Measurements from ENCODE around the gene PEX16. TPM values are rescaled to one million over a fixed set of nuclear protein-coding genes. Genes with fewer than 3 reads are reported as not detected.
A peak's percentile ranks its signal among the peaks of the same experiment; 100 is the strongest.

PEX16 gene
- total and polyA plus RNA-seq, 9 of the 15 experiments (the other 6 are each of a cell fraction or from before 2014, with no cell fraction given), result 1.5 to 43.9 (median 14.6) TPM

DNA sequence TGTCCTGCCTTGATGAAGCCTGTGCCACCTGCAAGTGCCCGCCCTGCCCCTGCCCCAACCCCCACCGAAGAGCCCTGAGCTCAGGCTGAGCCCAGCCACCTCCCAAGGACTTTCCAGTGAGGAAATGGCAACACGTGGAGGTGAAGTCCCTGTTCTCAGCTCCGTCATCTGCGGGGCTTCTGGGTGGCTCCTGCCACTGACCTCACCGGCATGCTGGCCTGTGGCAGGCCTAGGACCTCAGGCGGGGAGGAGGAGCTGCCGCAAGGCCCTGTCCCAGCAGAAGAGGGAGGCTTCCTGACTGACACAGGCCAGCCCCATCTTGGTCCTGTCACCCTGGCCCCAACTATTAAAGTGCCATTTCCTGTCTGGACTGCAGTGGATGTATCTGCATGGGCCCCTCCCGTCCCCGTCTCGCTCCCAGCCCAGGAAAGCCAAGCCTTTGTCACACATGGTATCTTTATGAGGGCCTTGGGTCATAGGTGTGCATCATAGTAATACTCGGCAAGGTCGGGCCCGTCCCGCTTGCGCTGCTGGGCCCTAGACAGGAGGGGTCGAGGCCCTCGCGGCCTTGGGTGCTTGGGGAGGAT is 11.5 kb downstream of the PEX16 start:
- CTCF ChIA-PET (ENCODE audit: low intra/inter-chr PET ratio), result no interaction called here
- H3K9me1 ChIP-seq (ENCODE audit: control insufficient read depth, insufficient read depth, low read length), result peaks cover 6% of the 10 kb centered on the region
- no peak overlapping the region for H3K4me2 ChIP-seq (ENCODE audit: insufficient read depth, low read length)
- intact Hi-C loops (cut with micrococcal nuclease), result no loop called here
- peaks cover 12% of the 10 kb centered on the region; the same call in 1 of the 3 replicates for H3K36me3 ChIP-seq (ENCODE audit: control insufficient read depth, insufficient read depth, low read length)
- BruUV-seq (replicated peaks), result no TSS peak
- H3K27me3 ChIP-seq (ENCODE audit: control insufficient read depth in 2 of 2, insufficient read depth in 2 of 2, low read length in 2 of 2), result no peaks in the 10 kb centered on the region
- no peak overlapping the region for H2AFZ ChIP-seq (ENCODE audit: low read depth, low read length)
- no peak overlapping the region for H3K27ac ChIP-seq (ENCODE audit: extremely low read depth, low read depth, low read length)
- 64% methylated on average over 18 of the region's 19 CpGs for WGBS (ENCODE audit: insufficient coverage, low coverage, missing lambda C conversion rate)
- no peak overlapping the region for H3K4me3 ChIP-seq
- DNase-seq (ENCODE audit: extremely low read depth in 1 of 4, low spot score in 3 of 4), result peak in 2 of 4 experiments; percentile 41 to 53
- in situ Hi-C loops (cut with MboI), result no loop called here
- no peaks in the 10 kb centered on the region for H3K79me2 ChIP-seq (ENCODE audit: control insufficient read depth, insufficient read depth, low read length)
- ATAC-seq, result peak; percentile 50
- no peaks in the 10 kb centered on the region for H3K9me3 ChIP-seq (replicated peaks; ENCODE audit: control insufficient read depth, insufficient read depth, low read depth, low read length)
- POLR2A ChIA-PET, result interaction anchor here (0.6 to 0.7 kb wide), 2 partner anchors 14 to 23 kb away, joined by 3 to 4 read pairs; no protein-coding TSS in a partner anchor
- peak overlapping the region in 1 of 2 experiments; percentile 70; a peak in 1 of 4 replicates for H3K9ac ChIP-seq (ENCODE audit: insufficient read depth in 1 of 2, low read depth in 2 of 2, low read length in 2 of 2)
- peak; percentile 42 for FAIRE-seq
- peaks cover 8 to 71% of the 10 kb centered on the region in 2 experiments; a peak in 4 of 5 replicates for H3K4me1 ChIP-seq (replicated peaks in 1 of 2; ENCODE audit: control insufficient read depth in 2 of 2, insufficient read depth in 2 of 2, low read length in 2 of 2)
- 0 out of 2 replicates have a peak, but pooled peaks cover 3% of the 10 kb centered on the region for H4K20me1 ChIP-seq (replicated peaks; ENCODE audit: control insufficient read depth, insufficient read depth, low read length)
- TF ChIP-seq KDM2B (CRISPR knock-in tag; IDR thresholded peaks at IDR 0.05) (no peak), RBM34 (IDR thresholded peaks at IDR 0.05; ENCODE audit: borderline replicate concordance, insufficient read depth, low read length) (no peak), HCFC1 (IDR thresholded peaks at IDR 0.05; ENCODE audit: low read depth, low read length) (no peak), RBM14 (IDR thresholded peaks at IDR 0.05; ENCODE audit: borderline replicate concordance, insufficient read depth, low read depth, low read length) (no peak), KAT2B (IDR thresholded peaks at IDR 0.05; ENCODE audit: low read depth, low read length) (no peak), SP2 (IDR thresholded peaks at IDR 0.05; ENCODE audit: extremely low read depth, low read depth, low read length, poor library complexity, severe bottlenecking) (no peak), TBL1XR1 (IDR thresholded peaks at IDR 0.05; ENCODE audit: low read length in 2 of 2) (no peak), HLTF (IDR thresholded peaks at IDR 0.05) (no peak), HMG20B (CRISPR knock-in tag; IDR thresholded peaks at IDR 0.05) (no peak), GATAD2B (IDR thresholded peaks at IDR 0.05; ENCODE audit: borderline replicate concordance) (no peak), ZNF444 (CRISPR knock-in tag; IDR thresholded peaks at IDR 0.05) (no peak), TCF3 (CRISPR knock-in tag; IDR thresholded peaks at IDR 0.05) (no peak), SIN3A (IDR thresholded peaks at IDR 0.05; ENCODE audit: borderline replicate concordance in 2 of 2, control insufficient read depth in 1 of 2, low read depth in 2 of 2, low read length in 2 of 2) (no peak), CCAR2 (IDR thresholded peaks at IDR 0.05; ENCODE audit: low read depth, low read length) (no peak), CHD1 (IDR thresholded peaks at IDR 0.05; ENCODE audit: low read length) (no peak), XRCC4 (IDR thresholded peaks at IDR 0.05; ENCODE audit: extremely low read depth, insufficient read depth, insufficient read length) (no peak), ZC3H4 (CRISPR knock-in tag; IDR thresholded peaks at IDR 0.05; ENCODE audit: borderline replicate concordance) (no peak), SAFB (IDR thresholded peaks at IDR 0.05; ENCODE audit: borderline replicate concordance, low read depth, low read length) (no peak)
- TF ChIP-seq, protein P1, sequence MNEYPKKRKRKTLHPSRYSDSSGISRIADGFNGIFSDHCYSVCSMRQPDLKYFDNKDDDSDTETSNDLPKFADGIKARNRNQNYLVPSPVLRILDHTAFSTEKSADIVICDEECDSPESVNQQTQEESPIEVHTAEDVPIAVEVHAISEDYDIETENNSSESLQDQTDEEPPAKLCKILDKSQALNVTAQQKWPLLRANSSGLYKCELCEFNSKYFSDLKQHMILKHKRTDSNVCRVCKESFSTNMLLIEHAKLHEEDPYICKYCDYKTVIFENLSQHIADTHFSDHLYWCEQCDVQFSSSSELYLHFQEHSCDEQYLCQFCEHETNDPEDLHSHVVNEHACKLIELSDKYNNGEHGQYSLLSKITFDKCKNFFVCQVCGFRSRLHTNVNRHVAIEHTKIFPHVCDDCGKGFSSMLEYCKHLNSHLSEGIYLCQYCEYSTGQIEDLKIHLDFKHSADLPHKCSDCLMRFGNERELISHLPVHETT (CRISPR knock-in tag; conservative IDR thresholded peaks at IDR 0.05 in 1 of 2, IDR thresholded peaks at IDR 0.05 in 1 of 2), result no peak
- TF ChIP-seq, protein P2, sequence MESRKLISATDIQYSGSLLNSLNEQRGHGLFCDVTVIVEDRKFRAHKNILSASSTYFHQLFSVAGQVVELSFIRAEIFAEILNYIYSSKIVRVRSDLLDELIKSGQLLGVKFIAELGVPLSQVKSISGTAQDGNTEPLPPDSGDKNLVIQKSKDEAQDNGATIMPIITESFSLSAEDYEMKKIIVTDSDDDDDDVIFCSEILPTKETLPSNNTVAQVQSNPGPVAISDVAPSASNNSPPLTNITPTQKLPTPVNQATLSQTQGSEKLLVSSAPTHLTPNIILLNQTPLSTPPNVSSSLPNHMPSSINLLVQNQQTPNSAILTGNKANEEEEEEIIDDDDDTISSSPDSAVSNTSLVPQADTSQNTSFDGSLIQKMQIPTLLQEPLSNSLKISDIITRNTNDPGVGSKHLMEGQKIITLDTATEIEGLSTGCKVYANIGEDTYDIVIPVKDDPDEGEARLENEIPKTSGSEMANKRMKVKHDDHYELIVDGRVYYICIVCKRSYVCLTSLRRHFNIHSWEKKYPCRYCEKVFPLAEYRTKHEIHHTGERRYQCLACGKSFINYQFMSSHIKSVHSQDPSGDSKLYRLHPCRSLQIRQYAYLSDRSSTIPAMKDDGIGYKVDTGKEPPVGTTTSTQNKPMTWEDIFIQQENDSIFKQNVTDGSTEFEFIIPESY (CRISPR knock-in tag; IDR thresholded peaks at IDR 0.05), result peak; percentile 64

Data from K562 (cell line).